Activated CD4-positive, alpha-beta memory T cell treated with anti-CD3 and anti-CD28 coated beads for 36 hours (primary cell): Measurements from ENCODE around the gene POLN. TPM values are rescaled to one million over a fixed set of nuclear protein-coding genes. Genes with fewer than 3 reads are reported as not detected.
A peak's percentile ranks its signal among the peaks of the same experiment; 100 is the strongest.

ENCODE experiments used
- CTCF ChIA-PET: fragments of 350-600 bp; sonication (Branson Sonifier 250); formaldehyde crosslinking; loops from one replicate; lab custom pipeline; 2021; ENCODE audit warnings: antibody characterized with exemption, inconsistent platforms; lab: Charles Lee
- POLR2A ChIA-PET: fragments of 350-600 bp; sonication (Branson Sonifier 250); formaldehyde crosslinking; loops from one replicate; lab custom pipeline; 2021; ENCODE audit warnings: antibody characterized with exemption; lab: Charles Lee
- DNase-seq: peaks from one replicate; pipeline ENCODE4 v3.0.0-alpha.2; 2020
- H3K27ac Mint-ChIP-seq: one replicate; pipeline ENCODE4 v1.8.0; 2021; ENCODE audit warnings: mixed read lengths
- H3K27me3 Mint-ChIP-seq: one replicate; pipeline ENCODE4 v1.8.0; 2021; ENCODE audit warnings: mixed read lengths
- H3K36me3 Mint-ChIP-seq: one replicate; pipeline ENCODE4 v1.8.0; 2021; ENCODE audit warnings: mixed read lengths
- H3K4me1 Mint-ChIP-seq: one replicate; pipeline ENCODE4 v1.8.0; 2021; ENCODE audit warnings: low read depth, mixed read lengths
- H3K4me3 Mint-ChIP-seq: one replicate; pipeline ENCODE4 v1.8.0; 2021; ENCODE audit warnings: mild to moderate bottlenecking, mixed read lengths
- H3K9me3 Mint-ChIP-seq: one replicate; pipeline ENCODE4 v1.8.0; 2021; ENCODE audit warnings: mixed read lengths
- intact Hi-C: fragments of 100-400 bp; cut with micrococcal nuclease; formaldehyde crosslinking; loops from one replicate; pipeline ENCODE4 v1.15.1; 2023
- total RNA-seq, 2 experiments: library from RNA; stranded (reverse); gene quantifications; one replicate each; pipeline ENCODE4 v1.2.3, GENCODE V29; 2021

POLN gene
- total RNA-seq, 2 experiments from 2014 or later: 2.7 to 4.0 TPM

DNA sequence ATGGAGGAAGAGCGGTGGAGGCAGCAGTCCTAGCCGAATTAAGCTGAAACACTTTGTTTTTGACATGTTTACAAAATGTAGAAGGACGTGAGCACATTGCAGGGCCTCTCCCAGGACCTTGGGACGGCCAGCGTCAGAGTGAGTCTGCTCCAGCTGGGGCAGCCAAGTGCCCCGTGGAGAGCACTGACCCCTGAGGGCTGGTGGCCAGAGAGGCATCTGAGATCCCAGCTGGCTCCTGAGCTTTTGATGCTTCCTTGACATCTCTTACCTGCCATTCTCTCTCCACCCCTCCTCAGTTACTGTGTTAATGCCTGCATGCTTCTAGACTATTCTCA is 158.1 kb downstream of the POLN start:
- no peaks in the 10 kb centered on the region for H3K4me1 Mint-ChIP-seq
- intact Hi-C loops: no loop called here
- H3K36me3 Mint-ChIP-seq: no peaks in the 10 kb centered on the region
- no peak overlapping the region for H3K4me3 Mint-ChIP-seq
- H3K9me3 Mint-ChIP-seq: peaks cover 2% of the 10 kb centered on the region
- H3K27me3 Mint-ChIP-seq: no peaks in the 10 kb centered on the region
- ChIA-PET CTCF (no interaction called here), POLR2A (no interaction called here)
- H3K27ac Mint-ChIP-seq: no peak overlapping the region
- no peak for DNase-seq

GRCh38 chr4:2083116-2083825 is 158.7 kb downstream of the POLN start:
- DNase-seq: no peak
- Mint-ChIP-seq H3K36me3 (no peaks in the 10 kb centered on the region), H3K27me3 (no peaks in the 10 kb centered on the region), H3K4me1 (no peaks in the 10 kb centered on the region), H3K27ac (no peak overlapping the region), H3K4me3 (no peak overlapping the region), H3K9me3 (peaks cover 2% of the 10 kb centered on the region)
- ChIA-PET CTCF (no interaction called here), POLR2A (no interaction called here)
- intact Hi-C loops: no loop called here

DNA sequence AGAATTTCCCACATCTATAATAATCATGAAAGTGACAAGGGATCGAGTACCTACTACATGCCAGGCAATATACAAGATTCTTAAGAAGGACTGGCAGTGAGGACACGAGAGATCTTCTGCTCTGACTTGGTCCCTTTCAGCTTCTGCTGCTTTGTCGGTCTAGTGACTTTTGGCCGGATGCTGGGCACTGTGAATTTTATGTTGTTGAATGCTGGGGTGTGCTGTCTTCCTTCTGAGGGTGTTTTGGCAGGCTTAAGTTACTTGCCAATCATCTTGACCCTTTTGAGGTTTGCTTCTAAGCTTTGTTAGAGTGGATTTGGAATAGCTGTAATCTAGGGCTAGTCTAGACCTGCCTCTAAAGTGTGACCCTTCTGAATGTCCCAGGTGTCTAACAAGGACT is 159.3 kb downstream of the POLN start:
- intact Hi-C loops: no loop called here
- Mint-ChIP-seq H3K9me3 (peaks cover 2% of the 10 kb centered on the region), H3K27ac (no peak overlapping the region), H3K4me3 (no peak overlapping the region), H3K4me1 (no peaks in the 10 kb centered on the region), H3K36me3 (no peaks in the 10 kb centered on the region), H3K27me3 (no peaks in the 10 kb centered on the region)
- DNase-seq: no peak
- ChIA-PET POLR2A (no interaction called here), CTCF (no interaction called here)

DNA sequence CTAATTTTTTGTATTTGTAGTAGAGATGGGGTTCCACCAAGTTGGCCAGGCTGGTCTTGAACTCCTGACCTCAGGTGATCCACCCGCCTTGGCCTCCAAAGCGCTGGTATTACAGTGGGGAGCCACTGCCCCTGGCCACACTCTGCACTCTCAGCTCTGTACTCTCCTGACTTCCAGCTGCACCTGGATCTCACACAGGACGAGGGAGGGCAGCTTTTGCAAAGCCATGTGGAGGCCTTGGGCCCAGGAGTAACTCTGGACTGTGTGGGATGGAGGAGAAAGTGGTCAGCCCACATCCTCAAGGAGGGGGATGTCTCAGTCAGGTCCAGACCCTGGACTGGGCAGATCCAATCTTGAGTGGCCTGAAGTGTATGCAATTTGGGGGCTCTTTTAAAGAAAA is 159.8 kb downstream of the POLN start:
- Mint-ChIP-seq H3K4me1 (no peaks in the 10 kb centered on the region), H3K27me3 (no peaks in the 10 kb centered on the region), H3K4me3 (no peak overlapping the region), H3K9me3 (no peaks in the 10 kb centered on the region), H3K36me3 (no peaks in the 10 kb centered on the region), H3K27ac (no peak overlapping the region)
- intact Hi-C loops: no loop called here
- ChIA-PET POLR2A (no interaction called here), CTCF (no interaction called here)
- no peak for DNase-seq

- H3K27ac Mint-ChIP-seq: no peak overlapping the region
- H3K4me3 Mint-ChIP-seq: no peak overlapping the region
- H3K36me3 Mint-ChIP-seq: no peaks in the 10 kb centered on the region
- no peaks in the 10 kb centered on the region for H3K9me3 Mint-ChIP-seq
- CTCF ChIA-PET: no interaction called here
- H3K27me3 Mint-ChIP-seq: no peaks in the 10 kb centered on the region
- no peaks in the 10 kb centered on the region for H3K4me1 Mint-ChIP-seq
- POLR2A ChIA-PET: no interaction called here
- intact Hi-C loops: no loop called here
- DNase-seq: no peak
Observed at GRCh38 chr4:2081540-2081939, 160.4 kb downstream of the POLN start.

DNA sequence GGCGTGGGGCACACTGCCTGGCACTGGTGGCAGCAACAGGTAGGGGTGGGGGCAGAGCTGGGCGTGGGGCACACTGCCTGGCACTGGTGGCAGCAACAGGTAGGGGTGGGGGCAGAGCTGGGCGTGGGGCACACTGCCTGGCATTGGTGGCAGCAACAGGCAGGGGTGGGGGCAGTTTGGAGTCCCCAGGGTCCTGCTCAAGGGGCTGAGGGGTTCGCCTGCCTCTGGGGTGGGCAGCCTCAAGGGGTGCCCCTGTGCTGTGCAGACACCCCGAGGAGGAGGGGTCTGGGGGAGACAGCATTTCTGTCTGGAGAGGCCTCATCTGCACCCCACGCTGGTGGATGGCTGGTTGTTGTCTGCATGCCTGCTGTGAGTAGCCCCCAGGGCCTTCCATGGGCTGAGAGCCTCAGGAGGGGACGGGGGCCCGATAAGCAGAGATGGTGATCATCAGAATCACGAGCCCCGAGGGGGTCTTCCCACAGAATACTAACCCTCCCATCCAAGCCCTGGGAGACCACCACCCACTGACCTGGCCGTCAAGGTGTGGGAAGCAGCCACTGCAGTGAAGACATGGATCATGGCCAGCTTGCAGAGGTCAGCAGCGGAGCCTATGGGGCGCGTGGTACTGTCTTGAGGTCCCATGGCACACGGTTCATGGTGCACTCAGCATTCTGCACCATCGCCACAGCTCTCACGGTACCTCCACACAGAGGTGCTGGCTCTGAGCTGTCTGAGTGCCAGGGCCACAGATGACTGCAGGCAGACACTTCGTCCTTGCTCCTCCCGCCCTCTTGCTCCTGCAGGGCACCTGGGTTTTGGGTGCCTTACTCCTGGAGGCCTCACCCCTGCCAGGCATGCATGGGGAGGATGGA is 161.3 kb downstream of the POLN start:
- Mint-ChIP-seq H3K27ac (no peak overlapping the region), H3K36me3 (no peaks in the 10 kb centered on the region), H3K27me3 (no peaks in the 10 kb centered on the region), H3K9me3 (no peaks in the 10 kb centered on the region), H3K4me3 (no peak overlapping the region), H3K4me1 (no peaks in the 10 kb centered on the region)
- POLR2A ChIA-PET: no interaction called here
- peak; percentile 7 for DNase-seq
- intact Hi-C loops: no loop called here
- CTCF ChIA-PET: no interaction called here

GRCh38 chr4:2079926-2080325 is 162.0 kb downstream of the POLN start:
- no peaks in the 10 kb centered on the region for H3K27me3 Mint-ChIP-seq
- no peak overlapping the region for H3K4me3 Mint-ChIP-seq
- intact Hi-C loops: no loop called here
- H3K27ac Mint-ChIP-seq: no peak overlapping the region
- ChIA-PET POLR2A (no interaction called here), CTCF (no interaction called here)
- no peaks in the 10 kb centered on the region for H3K36me3 Mint-ChIP-seq
- H3K4me1 Mint-ChIP-seq: no peaks in the 10 kb centered on the region
- DNase-seq: peak; percentile 5
- no peaks in the 10 kb centered on the region for H3K9me3 Mint-ChIP-seq

- DNase-seq: no peak
- no peaks in the 10 kb centered on the region for H3K36me3 Mint-ChIP-seq
- H3K27ac Mint-ChIP-seq: no peak overlapping the region
- ChIA-PET CTCF (no interaction called here), POLR2A (no interaction called here)
- no peaks in the 10 kb centered on the region for H3K9me3 Mint-ChIP-seq
- intact Hi-C loops: no loop called here
- no peak overlapping the region for H3K4me3 Mint-ChIP-seq
- H3K27me3 Mint-ChIP-seq: no peaks in the 10 kb centered on the region
- no peaks in the 10 kb centered on the region for H3K4me1 Mint-ChIP-seq
Observed at GRCh38 chr4:2079006-2079405, 162.9 kb downstream of the POLN start.

DNA sequence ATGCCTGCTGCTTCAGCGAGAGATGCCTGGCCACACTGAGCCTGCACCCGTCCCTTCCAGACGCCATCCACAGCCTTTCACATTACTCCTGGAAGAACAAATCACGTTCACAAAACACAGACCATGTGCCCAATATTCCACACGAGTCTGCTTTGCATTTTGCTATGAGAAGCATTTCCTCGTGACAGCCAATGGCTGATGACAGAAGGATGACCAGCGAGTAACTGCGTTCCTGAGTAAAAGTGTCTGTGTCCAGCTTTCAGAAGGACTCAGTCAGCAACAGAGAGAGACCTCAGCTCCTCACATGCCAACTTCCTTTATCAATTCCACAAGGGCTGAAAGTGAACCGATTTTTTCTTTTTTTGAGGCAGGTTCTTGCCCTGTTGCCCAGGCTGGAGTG is 163.3 kb downstream of the POLN start:
- H3K36me3 Mint-ChIP-seq: no peaks in the 10 kb centered on the region
- no peaks in the 10 kb centered on the region for H3K9me3 Mint-ChIP-seq
- ChIA-PET CTCF (no interaction called here), POLR2A (no interaction called here)
- H3K4me3 Mint-ChIP-seq: no peak overlapping the region
- H3K27ac Mint-ChIP-seq: no peak overlapping the region
- no peaks in the 10 kb centered on the region for H3K27me3 Mint-ChIP-seq
- no peak for DNase-seq
- intact Hi-C loops: no loop called here
- H3K4me1 Mint-ChIP-seq: no peaks in the 10 kb centered on the region

GRCh38 chr4:2077537-2078460 is 164.1 kb downstream of the POLN start:
- H3K4me3 Mint-ChIP-seq: no peak overlapping the region
- no peaks in the 10 kb centered on the region for H3K27me3 Mint-ChIP-seq
- DNase-seq: no peak
- intact Hi-C loops: no loop called here
- no peaks in the 10 kb centered on the region for H3K9me3 Mint-ChIP-seq
- ChIA-PET POLR2A (no interaction called here), CTCF (no interaction called here)
- H3K4me1 Mint-ChIP-seq: no peaks in the 10 kb centered on the region
- no peak overlapping the region for H3K27ac Mint-ChIP-seq
- no peaks in the 10 kb centered on the region for H3K36me3 Mint-ChIP-seq

GRCh38 chr4:2076908-2077536 is 164.9 kb downstream of the POLN start:
- intact Hi-C loops: no loop called here
- ChIA-PET CTCF (no interaction called here), POLR2A (no interaction called here)
- H3K27ac Mint-ChIP-seq: no peak overlapping the region
- no peaks in the 10 kb centered on the region for H3K4me1 Mint-ChIP-seq
- no peaks in the 10 kb centered on the region for H3K27me3 Mint-ChIP-seq
- no peak overlapping the region for H3K4me3 Mint-ChIP-seq
- DNase-seq: no peak
- H3K9me3 Mint-ChIP-seq: no peaks in the 10 kb centered on the region
- no peaks in the 10 kb centered on the region for H3K36me3 Mint-ChIP-seq
